Activated T-cell treated with anti-CD3 and anti-CD28 coated beads, Interleukin-2, amount 50 U/mL, for 48 hours (primary cell): ENCODE data around the gene CDK6.

Source experiments
- DNase-seq, 2 experiments: peaks; one replicate each; pipeline ENCODE4 v3.0.0-alpha.2; 2020

Gene CDK6

DNA sequence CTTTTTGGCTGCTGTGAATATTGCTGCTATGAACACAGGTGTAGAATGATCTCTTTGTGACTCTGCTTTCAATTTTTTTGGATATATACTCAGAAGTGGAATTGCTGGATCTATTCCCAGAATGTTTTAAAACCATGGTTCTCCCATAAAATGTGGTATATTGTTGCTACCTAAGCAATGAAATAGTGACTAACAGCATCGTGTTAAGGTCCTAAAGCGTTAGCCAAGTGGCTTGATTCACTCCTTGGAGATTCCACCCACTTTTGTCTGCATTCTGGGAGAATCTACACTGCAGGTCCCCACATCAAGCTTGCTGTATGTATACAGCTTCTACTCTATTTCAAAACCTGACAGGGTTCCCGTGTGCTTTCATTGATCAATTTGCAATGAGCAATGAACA is 105.6 kb downstream of the CDK6 start:
- DNase-seq = no peak

DNA sequence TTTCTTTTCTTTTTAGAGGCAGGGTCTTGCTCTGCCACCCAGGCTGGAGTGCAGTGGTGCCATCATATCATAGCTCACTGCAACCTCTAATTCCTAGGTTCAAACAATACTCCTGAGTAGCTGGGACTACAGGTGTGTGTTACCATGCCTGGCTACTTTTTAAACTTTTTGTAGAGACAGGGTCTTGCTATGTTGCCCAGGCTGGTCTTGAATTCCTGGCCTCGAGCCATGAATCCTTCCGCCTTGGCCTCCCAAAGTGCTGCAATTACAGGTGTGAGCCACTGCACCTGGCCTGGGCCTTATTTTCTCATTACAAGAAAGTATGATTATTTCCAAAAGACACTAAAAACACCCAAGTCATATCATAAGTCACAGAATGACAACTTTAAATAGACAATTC is 106.6 kb downstream of the CDK6 start:
- peak in 1 of 2 experiments; percentile 37 for DNase-seq

DNA sequence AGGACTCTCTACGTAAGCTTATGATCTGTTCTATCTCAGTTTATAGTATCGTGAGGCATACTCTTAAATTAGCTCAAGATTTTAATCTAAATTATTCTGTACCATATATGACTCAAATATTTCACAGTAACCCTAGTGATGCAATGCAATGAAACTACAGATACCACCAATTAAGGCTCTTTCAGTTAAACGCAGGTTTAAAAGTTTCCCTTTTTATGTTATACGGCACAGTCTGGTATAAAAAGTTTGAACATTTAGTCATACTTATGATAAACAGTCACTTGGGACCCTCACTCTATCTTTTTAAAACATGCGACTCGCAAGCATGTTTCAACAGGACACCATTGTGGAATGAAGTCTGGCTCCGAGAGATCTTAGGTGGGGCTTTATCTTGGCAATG is 107.2 kb downstream of the CDK6 start:
- DNase-seq = no peak

GRCh38 chr7:92727755-92728154 is 108.6 kb downstream of the CDK6 start:
- no peak for DNase-seq

- DNase-seq = no peak
Measured at GRCh38 chr7:92725161-92725925, 111.0 kb downstream of the CDK6 start.

DNA sequence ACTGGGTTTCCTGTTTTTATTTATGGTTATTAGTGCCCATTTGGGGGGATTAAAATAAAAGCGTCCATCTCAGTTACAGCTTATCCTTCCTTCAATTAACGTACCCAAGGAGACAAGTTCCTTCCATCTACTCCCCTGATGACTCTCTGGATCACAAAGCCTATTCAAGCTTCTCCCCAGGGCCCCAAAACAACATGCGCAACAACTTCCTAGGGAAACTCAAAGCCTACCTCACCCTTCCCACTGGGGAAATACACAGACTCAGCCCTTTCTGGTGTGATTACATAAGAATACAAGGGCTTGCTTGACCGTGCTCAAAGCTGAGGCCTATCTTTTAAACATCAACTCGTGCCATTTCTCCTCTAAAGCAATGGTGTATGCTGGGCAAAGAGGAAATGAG is 112.4 kb downstream of the CDK6 start:
- DNase-seq = no peak

DNA sequence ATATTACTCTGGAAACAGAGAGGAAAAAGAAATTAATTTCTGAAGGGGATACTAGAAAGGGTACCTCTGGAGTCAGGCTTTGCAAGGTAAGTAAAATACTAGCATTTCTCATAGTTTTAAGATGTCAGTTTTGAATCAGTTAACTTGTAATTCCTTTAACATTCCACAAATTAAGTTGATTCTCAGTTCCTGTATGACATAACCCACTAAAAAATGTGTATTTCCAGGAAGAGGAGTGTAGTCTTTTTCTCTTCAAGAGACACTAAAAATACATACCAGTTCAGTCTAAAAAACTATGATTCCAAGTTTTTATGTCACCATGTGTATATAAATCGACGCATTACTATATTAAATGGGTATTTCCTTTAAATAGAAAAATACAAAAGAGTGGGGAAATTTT is 113.2 kb downstream of the CDK6 start:
- DNase-seq = no peak

DNA sequence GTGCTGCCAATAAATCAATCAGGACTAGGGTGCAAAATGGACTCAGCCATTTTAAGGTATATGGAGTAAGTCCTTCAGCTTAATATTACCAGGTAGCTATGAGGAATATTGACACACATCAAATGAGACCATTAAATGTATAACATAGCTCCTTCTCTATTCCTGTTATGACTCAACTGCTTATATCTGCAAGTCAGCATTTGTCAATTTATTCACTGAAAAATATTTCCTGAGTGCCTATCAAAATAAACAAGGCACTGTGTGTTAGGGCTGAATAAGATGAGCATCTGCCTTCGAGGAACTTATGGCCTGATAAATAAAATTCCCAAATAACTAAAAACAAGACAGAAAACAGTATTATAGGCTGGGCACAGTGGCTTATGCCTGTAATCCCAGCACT is 113.8 kb downstream of the CDK6 start:
- no peak for DNase-seq

DNA sequence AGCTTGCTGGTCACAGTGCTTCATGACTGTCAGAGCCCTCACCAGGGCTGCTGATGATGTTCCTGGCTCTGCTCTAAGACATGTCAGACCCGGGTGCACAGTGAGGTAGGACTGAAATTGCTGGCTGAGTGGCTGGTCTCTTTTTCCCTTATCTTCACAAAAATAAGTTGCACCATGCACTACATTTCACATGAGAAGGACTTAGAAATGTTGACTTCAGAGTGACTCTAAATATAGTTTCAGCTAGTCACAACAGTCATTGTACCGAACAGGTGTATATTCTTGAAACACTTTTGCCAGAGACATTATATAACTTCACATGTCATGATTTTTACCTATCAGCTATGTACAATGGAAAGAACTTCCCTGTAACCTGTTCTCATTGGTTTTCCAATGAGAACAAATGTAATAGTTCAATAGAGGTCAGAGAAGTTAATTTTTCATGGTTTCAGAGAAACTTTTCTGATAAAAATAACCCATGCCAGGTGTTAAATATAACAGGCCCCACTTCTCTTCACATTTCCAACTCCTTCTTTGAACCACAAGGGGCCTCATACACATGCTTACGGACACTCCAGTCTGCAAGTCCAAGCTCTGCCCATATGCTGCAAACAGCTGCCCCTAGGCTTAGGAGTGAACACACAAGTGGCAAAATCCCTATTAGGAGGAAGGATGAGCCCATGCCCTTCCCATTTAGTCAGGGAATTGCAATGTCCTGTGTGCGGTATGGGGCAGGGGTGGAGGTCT is 115.6 kb downstream of the CDK6 start:
- no peak for DNase-seq

DNA sequence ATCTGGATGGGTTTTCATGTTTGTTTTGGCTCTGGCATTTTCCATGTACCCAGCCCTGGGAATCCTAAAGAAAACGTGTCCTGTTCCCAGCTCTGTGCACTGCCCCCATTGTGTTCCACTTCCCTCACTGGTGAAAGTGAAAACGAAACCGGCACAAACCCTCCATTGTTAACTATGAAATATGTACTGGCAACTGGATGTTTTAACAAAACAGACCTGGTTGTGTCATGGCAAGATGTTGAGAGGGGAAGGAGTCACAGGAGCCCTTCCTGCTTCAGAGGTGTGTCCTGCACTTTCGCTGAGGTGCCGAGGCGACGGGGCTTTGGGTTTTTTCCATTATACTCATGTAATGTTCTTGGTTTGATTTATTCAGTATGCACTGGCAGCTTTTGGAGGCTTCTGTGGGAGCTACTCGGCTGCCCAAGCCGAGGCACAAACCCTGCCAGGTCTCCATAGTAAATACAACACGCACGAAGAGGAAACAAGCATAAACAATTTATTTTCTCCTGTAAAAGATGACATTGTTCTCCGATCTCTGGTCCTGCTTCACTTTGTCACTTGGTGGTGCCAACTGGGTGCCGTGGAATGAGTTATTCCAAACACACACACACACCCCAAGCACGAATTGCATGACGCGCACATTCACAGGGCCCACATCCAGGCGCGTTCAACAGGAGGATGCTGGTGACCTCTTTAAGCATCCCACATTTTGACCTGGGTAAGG is 118.2 kb downstream of the CDK6 start:
- peak; percentile 68 to 72 for DNase-seq

GRCh38 chr7:92717623-92717992 is 118.8 kb downstream of the CDK6 start:
- no peak for DNase-seq

DNA sequence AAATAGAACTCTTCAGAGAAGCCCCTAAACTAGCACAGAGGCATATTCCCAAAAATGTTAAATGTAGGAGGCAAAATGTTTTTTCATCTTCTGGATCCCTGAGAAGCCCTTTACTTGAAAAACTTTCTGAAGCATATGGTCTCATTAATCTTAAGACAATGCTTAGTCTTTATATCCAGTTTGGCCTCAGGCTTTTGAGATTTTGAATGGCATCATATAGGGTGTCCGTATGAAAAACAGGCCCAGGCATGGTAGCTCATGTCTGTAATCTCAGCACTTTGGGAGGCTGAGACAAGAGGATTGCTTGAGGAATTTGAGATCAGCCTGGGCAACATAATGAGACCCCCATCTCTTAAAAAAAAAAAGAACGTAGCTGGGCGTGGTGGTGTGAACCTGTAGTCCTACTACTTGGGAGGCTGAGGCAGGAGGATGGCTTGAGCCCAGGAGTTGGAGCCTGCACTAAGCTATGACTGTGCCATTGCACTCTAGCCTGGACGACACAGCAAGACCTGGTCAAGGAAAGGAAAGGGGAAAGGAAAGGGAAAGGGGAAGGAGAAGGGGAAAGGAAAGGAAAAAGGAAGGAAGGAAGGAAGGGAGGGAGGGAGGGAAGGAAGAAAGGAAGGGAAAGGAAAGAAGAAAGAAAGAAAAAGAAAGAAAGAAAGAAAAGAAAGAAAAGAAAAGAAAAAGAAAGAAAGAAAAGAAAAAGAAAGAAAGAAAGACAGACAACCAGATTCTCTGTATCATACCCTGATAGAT is 119.4 kb downstream of the CDK6 start:
- no peak for DNase-seq

DNA sequence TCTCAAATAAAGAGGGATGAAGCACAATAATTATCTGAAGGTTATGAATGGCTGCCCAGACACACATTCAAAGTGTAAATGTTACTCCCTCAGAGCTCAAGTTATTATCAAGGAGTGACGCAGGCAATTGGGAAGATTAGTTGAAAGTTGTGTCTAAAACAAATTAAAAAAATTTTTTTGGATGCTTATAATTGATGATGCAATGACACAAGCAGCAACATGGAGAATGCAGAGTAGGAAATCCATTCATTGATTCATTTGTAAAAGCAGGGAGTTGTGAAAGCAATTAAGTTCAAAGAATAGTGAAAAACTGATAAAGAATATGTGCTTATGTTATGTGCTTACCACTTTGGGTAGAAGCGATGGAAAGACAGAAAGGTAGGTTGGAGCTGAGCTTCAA is 120.4 kb downstream of the CDK6 start:
- no peak for DNase-seq

- no peak for DNase-seq
Measured at GRCh38 chr7:92714767-92715166, 121.6 kb downstream of the CDK6 start.

DNA sequence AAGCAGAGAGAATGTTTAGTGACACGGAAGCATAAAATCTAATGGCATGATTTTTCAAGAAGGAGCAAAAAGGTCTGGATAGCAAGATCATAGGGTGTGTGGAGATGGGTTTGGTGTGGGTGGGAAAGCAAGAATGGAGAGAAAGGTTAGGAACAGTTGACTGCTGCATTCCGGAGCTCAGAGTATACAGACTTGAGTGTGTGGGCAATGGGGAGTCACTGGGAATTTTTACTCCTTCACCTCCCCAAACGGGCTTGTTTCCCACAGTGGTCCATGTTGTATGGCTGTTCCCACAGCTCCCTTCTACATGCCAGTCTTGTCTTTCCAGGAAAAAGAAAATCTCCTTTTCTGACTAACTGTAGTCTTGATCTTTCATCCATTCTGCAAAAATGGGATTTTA is 122.1 kb downstream of the CDK6 start:
- no peak for DNase-seq

DNA sequence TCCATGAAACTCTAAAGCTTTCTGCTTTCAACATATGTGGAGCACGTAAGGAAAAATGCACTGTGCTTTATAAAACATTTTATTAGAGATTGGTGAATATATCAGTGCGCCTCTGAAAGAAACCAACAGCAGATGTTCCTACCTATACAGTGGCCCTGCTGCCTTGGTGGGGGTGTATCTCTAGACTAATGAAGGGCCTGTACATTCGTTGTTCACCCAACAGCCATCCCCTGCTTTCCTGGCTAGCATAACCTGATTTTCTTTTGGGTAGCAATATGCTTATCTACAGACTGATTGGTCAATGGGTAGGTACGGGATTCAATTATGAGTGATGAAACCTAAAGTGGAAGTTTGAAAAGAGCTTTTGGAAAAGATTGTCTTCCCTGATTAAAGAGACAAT is 126.5 kb downstream of the CDK6 start:
- DNase-seq = no peak

DNA sequence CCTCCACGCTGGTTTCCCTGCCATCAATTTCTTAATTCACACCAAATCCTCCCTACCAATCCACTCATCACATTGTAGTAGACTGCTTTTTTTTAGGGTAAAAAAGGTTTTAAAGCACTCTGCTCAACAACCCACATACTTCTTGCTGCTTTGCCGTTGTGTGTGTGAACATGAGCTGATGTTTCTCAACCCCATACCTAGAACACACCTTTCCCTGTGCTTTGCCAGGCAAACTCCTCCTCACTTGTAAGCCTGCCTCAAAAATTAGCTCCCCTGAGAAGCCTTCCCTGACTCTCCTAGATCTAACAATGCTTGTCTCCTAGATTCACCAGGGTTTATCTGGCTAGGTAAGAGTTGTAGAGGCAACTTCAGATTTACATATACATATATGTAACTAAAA is 127.2 kb downstream of the CDK6 start:
- DNase-seq = no peak

DNA sequence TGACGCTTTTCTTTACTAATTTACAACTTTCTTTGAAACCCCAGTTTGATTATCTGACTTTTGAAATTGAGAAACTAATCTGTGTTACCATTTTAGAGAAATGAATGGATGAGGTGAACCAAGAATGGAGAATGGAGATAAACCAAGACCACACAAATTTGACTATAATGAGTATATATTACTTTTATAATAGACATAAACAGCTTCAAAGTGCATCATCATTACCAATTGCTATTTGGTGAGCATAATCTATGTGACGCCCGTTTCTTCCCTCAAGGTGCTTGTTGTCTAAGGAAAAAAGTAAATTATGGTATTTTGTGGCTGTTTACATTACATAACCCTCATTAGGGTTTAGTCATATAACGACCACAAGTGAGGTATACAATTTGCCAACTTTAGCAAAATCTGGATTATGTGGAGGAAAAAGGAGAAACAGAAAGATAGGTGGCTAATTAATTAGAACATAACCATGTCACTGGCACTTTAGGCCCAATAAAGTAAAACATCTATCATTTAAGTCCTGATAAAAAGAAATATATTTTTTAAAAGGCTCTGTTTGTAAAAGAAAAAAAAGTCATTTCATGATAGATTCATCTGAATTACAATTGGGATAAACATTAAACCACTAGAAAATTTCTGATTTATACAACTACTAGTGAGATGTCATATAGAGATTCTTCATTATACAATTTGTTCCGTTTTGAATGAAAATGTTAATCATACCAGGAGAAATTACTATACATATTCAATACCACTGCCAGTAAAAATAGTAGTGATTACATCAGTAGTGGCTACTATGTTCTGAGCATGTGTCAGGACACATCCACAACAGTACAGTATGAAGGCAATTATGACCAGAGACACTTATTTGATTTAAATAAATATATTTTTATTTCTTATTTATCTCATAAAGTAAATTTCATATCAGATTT is 128.0 kb downstream of the CDK6 start:
- DNase-seq = no peak

DNA sequence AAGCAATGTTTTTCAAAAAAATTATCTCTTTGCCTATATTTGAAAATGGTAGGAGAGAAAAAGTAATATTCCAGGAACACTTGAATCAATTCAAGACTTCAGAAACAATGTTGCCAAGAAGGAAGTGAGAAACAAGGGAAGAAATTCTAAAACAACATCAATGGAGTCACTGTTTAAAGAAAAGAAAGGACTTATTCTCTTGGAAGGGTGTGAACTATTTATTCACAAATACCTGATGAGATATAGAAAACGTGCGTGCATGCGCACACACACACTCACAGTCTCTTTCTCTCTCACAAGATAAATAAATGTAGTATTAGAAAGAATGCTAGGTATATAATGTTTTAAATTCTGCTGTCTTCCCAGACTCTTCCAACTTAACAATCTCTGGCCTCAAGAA is 128.9 kb downstream of the CDK6 start:
- DNase-seq = no peak

- no peak for DNase-seq
Measured at GRCh38 chr7:92706563-92706962, 129.8 kb downstream of the CDK6 start.

GRCh38 chr7:92705831-92706230 is 130.5 kb downstream of the CDK6 start:
- DNase-seq = no peak

DNA sequence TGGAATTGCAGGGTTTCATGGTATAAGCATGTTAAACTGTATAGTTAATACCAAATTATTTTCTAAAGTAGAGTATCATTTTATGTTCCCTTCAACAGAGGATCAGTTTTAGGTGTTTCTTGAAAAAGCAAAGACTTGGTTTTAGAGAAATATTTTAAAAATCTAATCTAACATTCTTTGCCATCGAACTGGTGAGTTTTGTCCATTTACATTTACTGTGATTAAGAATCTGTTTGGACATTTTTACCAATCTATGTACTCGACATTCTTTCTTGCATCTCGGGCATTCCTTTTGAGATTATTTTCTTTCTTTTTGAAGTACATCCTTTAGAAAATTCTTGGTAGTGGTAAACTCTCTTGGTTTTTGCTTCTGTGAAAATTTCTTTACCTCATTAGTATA is 131.5 kb downstream of the CDK6 start:
- DNase-seq = no peak
